Body of pancreas (tissue), 4 donors: ENCODE data around the gene UNC5A.

Experiments used
- CTCF ChIP-seq, 7 experiments: fragments of 450-650 bp in 4 of 7; fragments of 200-600 bp in 3 of 7; sonication (generic) in 3 of 7; IDR thresholded peaks; one replicate each; pipeline ENCODE4 v1.5.1; 2016 to 2019; ENCODE audit warnings: antibody characterized with exemption in 7 of 7
- POLR2A ChIP-seq, 3 donors: fragments of 450-650 bp; IDR thresholded peaks; one replicate each; pipeline ENCODE4 v1.6.1; 2016; ENCODE audit warnings: antibody characterized with exemption in 3 of 3, mild to moderate bottlenecking in 2 of 3

- no peak for TF ChIP-seq CTCF (IDR thresholded peaks at IDR 0.05)
- no peak for TF ChIP-seq POLR2A (IDR thresholded peaks at IDR 0.05)
These were observed 56.5 kb downstream of the UNC5A start for GRCh38 chr5:176866707-176867310.
